Measurements from ENCODE around the gene CREBRF. TPM values are rescaled to one million over a fixed set of nuclear protein-coding genes. Genes with fewer than 3 reads are reported as not detected.

The CREBRF gene
- total and polyA plus RNA-seq, 2 donors (not counting 3 experiments of a cell fraction or from before 2014, with no cell fraction given) = 2.7 to 8.8 TPM

DNA sequence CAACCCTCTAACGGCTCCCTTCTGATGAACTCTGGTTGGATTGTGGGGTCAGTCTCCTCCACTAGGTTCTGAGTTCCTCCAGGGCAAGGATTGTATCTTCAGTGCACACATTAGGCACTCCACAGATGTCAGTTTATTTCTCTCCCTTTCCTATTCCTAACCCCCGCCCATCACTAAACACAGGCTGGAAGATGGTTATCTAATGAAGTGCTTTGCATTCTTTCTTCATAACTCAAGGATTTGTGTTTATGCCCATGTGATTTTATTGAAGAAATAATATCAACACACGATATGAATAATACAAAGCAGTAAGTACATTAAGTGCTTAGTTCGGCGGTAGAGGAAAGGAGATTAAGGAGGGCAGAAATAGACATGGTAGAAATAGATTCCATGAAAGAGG lies 4.4 kb upstream of the CREBRF start:
- no peaks in the 10 kb centered on the region for H4K20me1 ChIP-seq (replicated peaks; ENCODE audit: control insufficient read depth, extremely low read depth, insufficient read depth, low read length)
- no TSS peak for BruUV-seq (replicated peaks)
- no peak overlapping the region for H3K4me3 ChIP-seq (replicated peaks in 1 of 3; ENCODE audit: insufficient read depth in 1 of 3, low read depth in 1 of 3, low read length in 3 of 3)
- H3K4me1 ChIP-seq (ENCODE audit: control insufficient read depth, extremely low read depth, insufficient read depth, low read length) = peaks cover 17% of the 10 kb centered on the region
- H3K36me3 ChIP-seq (ENCODE audit: control insufficient read depth in 2 of 2, extremely low read depth in 1 of 2, insufficient read depth in 2 of 2, low read length in 2 of 2) = no peaks in the 10 kb centered on the region
- ChIA-PET POLR2A (no interaction called here), CTCF (no interaction called here)
- H3K9me1 ChIP-seq (replicated peaks; ENCODE audit: control insufficient read depth, extremely low read depth, insufficient read depth, low read length) = no peaks in the 10 kb centered on the region
- H3K4me2 ChIP-seq (ENCODE audit: insufficient read depth, low read length) = peak overlapping the region; percentile 46
- H2AFZ ChIP-seq (ENCODE audit: low read depth, low read length) = peak overlapping the region; percentile 73
- DNase-seq (ENCODE audit: low read depth, low spot score) = peak; percentile 51
- no peaks in the 10 kb centered on the region for H3K79me2 ChIP-seq (ENCODE audit: control insufficient read depth, insufficient read depth, low read length)
- intact Hi-C loops (cut with micrococcal nuclease) (no loop called here), dilution Hi-C loops (cut with MboI; ENCODE audit: extremely low pct_ligation_motif_present, low sequenced_read_pairs) (no loop called here)
- TF ChIP-seq GATA2 (IDR thresholded peaks at IDR 0.05; ENCODE audit: insufficient read depth, insufficient read length, low read depth, low read length) = peak; percentile 86
- no peak for TF ChIP-seq EZH2 (IDR thresholded peaks at IDR 0.05; ENCODE audit: borderline replicate concordance, low read depth, low read length, severe bottlenecking)
- FAIRE-seq = peak; percentile 76
- H3K9ac ChIP-seq (replicated peaks; ENCODE audit: extremely low read depth, insufficient read depth, low read length) = no peak overlapping the region
- no peak overlapping the region for H3K27ac ChIP-seq (ENCODE audit: insufficient read depth, low read depth, low read length)
- H3K27me3 ChIP-seq (ENCODE audit: control insufficient read depth in 2 of 2, insufficient read depth in 2 of 2, low read length in 2 of 2) = no peaks in the 10 kb centered on the region
- no peaks in the 10 kb centered on the region for H3K9me3 ChIP-seq (replicated peaks; ENCODE audit: control insufficient read depth, insufficient read depth, low read length)

DNA sequence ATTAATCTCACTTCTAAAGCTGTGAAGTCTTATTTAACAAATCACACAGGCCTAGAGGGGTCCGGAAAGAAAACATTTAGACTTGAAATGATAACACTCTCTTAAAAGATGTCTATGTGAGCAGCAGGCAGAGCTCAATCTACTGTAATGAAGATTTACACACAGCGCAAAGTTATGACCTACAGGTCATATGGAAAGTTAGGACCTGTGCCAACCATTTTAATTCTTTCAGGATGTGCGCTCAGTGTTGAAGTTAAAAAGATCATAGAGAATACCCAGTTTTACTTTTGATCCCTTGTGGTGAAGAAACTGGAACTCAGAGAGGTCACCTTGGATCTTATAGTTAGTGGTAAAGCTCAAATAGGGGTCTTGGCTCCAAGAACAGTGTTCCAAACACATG lies 3.1 kb upstream of the CREBRF start:
- peaks cover 21% of the 10 kb centered on the region for H3K4me1 ChIP-seq (ENCODE audit: control insufficient read depth, extremely low read depth, insufficient read depth, low read length)
- no peaks in the 10 kb centered on the region for H3K36me3 ChIP-seq (ENCODE audit: control insufficient read depth in 2 of 2, extremely low read depth in 1 of 2, insufficient read depth in 2 of 2, low read length in 2 of 2)
- no peaks in the 10 kb centered on the region for H3K9me3 ChIP-seq (replicated peaks; ENCODE audit: control insufficient read depth, insufficient read depth, low read length)
- H3K9ac ChIP-seq (replicated peaks; ENCODE audit: extremely low read depth, insufficient read depth, low read length) = no peak overlapping the region
- no peaks in the 10 kb centered on the region for H3K79me2 ChIP-seq (ENCODE audit: control insufficient read depth, insufficient read depth, low read length)
- no peaks in the 10 kb centered on the region for H4K20me1 ChIP-seq (replicated peaks; ENCODE audit: control insufficient read depth, extremely low read depth, insufficient read depth, low read length)
- H3K4me3 ChIP-seq (replicated peaks in 1 of 3; ENCODE audit: insufficient read depth in 1 of 3, low read depth in 1 of 3, low read length in 3 of 3) = no peak overlapping the region
- FAIRE-seq = no peak
- CTCF ChIA-PET = interaction anchor here (1.0 kb wide), 2 partner anchors 42 to 69 kb away, joined by 3 to 5 read pairs; no protein-coding TSS in a partner anchor
- dilution Hi-C loops (cut with MboI; ENCODE audit: extremely low pct_ligation_motif_present, low sequenced_read_pairs) (no loop called here), intact Hi-C loops (cut with micrococcal nuclease) (no loop called here)
- DNase-seq (ENCODE audit: low read depth, low spot score) = peak; percentile 71
- no peak for TF ChIP-seq GATA2 (IDR thresholded peaks at IDR 0.05; ENCODE audit: insufficient read depth, insufficient read length, low read depth, low read length)
- POLR2A ChIA-PET = no interaction called here
- H3K27me3 ChIP-seq (ENCODE audit: control insufficient read depth in 2 of 2, insufficient read depth in 2 of 2, low read length in 2 of 2) = no peaks in the 10 kb centered on the region
- H3K9me1 ChIP-seq (replicated peaks; ENCODE audit: control insufficient read depth, extremely low read depth, insufficient read depth, low read length) = no peaks in the 10 kb centered on the region
- no peak overlapping the region for H3K27ac ChIP-seq (ENCODE audit: insufficient read depth, low read depth, low read length)
- no peak overlapping the region for H3K4me2 ChIP-seq (ENCODE audit: insufficient read depth, low read length)
- no TSS peak for BruUV-seq (replicated peaks)
- H2AFZ ChIP-seq (ENCODE audit: low read depth, low read length) = no peak overlapping the region
